T-helper 2 cell treated with Interferon-gamma antibody and Interleukin-4, amounts not matched to agents 5 μg/mL and 100 μg/mL, for 36 hours (primary cell): ENCODE results near the gene GAN.

Source experiments
- DNase-seq: peaks from one replicate; pipeline ENCODE4 v3.0.0; 2021; ENCODE audit warnings: low spot score
- H3K27ac Mint-ChIP-seq: one replicate; pipeline ENCODE4 v1.8.0; 2021; ENCODE audit warnings: mild to moderate bottlenecking, mixed read lengths
- H3K27me3 Mint-ChIP-seq: one replicate; pipeline ENCODE4 v1.8.0; 2021; ENCODE audit warnings: low read depth, mixed read lengths
- H3K36me3 Mint-ChIP-seq: one replicate; pipeline ENCODE4 v1.8.0; 2021; ENCODE audit warnings: low read depth, mixed read lengths
- H3K4me1 Mint-ChIP-seq: one replicate; pipeline ENCODE4 v1.8.0; 2021; ENCODE audit warnings: low read depth, mixed read lengths
- H3K4me3 Mint-ChIP-seq: one replicate; pipeline ENCODE4 v1.8.0; 2022; ENCODE audit warnings: mild to moderate bottlenecking, moderate library complexity, mixed read lengths
- H3K9me3 Mint-ChIP-seq: one replicate; pipeline ENCODE4 v1.8.0; 2021; ENCODE audit warnings: mixed read lengths

Gene GAN

GRCh38 chr16:81353895-81354294, 39.1 kb downstream of the GAN start:
- H3K9me3 Mint-ChIP-seq: no peaks in the 10 kb centered on the region
- no peak overlapping the region for H3K4me3 Mint-ChIP-seq
- H3K27me3 Mint-ChIP-seq: no peaks in the 10 kb centered on the region
- peaks cover 4% of the 10 kb centered on the region for H3K4me1 Mint-ChIP-seq
- no peak overlapping the region for H3K27ac Mint-ChIP-seq
- DNase-seq: no peak
- peaks cover 18% of the 10 kb centered on the region for H3K36me3 Mint-ChIP-seq

GRCh38 chr16:81357711-81358260, 43.0 kb downstream of the GAN start:
- H3K27ac Mint-ChIP-seq: no peak overlapping the region
- no peak for DNase-seq
- H3K36me3 Mint-ChIP-seq: peaks cover 24% of the 10 kb centered on the region
- H3K27me3 Mint-ChIP-seq: no peaks in the 10 kb centered on the region
- H3K9me3 Mint-ChIP-seq: no peaks in the 10 kb centered on the region
- H3K4me3 Mint-ChIP-seq: no peak overlapping the region
- peaks cover 5% of the 10 kb centered on the region for H3K4me1 Mint-ChIP-seq

- Mint-ChIP-seq H3K27me3 (no peaks in the 10 kb centered on the region), H3K27ac (no peak overlapping the region), H3K36me3 (peaks cover 25% of the 10 kb centered on the region), H3K4me1 (peaks cover 1% of the 10 kb centered on the region), H3K9me3 (no peaks in the 10 kb centered on the region), H3K4me3 (no peak overlapping the region)
- no peak for DNase-seq
These were observed 44.1 kb downstream of the GAN start for GRCh38 chr16:81358860-81359259.

- peaks cover 26% of the 10 kb centered on the region for H3K36me3 Mint-ChIP-seq
- H3K9me3 Mint-ChIP-seq: no peaks in the 10 kb centered on the region
- no peaks in the 10 kb centered on the region for H3K27me3 Mint-ChIP-seq
- no peak for DNase-seq
- H3K27ac Mint-ChIP-seq: no peak overlapping the region
- no peak overlapping the region for H3K4me3 Mint-ChIP-seq
- peaks cover 1% of the 10 kb centered on the region for H3K4me1 Mint-ChIP-seq
These were observed 45.4 kb downstream of the GAN start for GRCh38 chr16:81360135-81360534.

- no peaks in the 10 kb centered on the region for H3K27me3 Mint-ChIP-seq
- H3K9me3 Mint-ChIP-seq: no peaks in the 10 kb centered on the region
- H3K27ac Mint-ChIP-seq: no peak overlapping the region
- DNase-seq: no peak
- no peak overlapping the region for H3K4me3 Mint-ChIP-seq
- H3K36me3 Mint-ChIP-seq: peaks cover 15% of the 10 kb centered on the region
- peaks cover 4% of the 10 kb centered on the region for H3K4me1 Mint-ChIP-seq
These were observed 51.0 kb downstream of the GAN start for GRCh38 chr16:81365731-81366130.

- H3K36me3 Mint-ChIP-seq: peaks cover 17% of the 10 kb centered on the region
- H3K27ac Mint-ChIP-seq: no peak overlapping the region
- H3K4me3 Mint-ChIP-seq: no peak overlapping the region
- no peaks in the 10 kb centered on the region for H3K9me3 Mint-ChIP-seq
- H3K27me3 Mint-ChIP-seq: no peaks in the 10 kb centered on the region
- peaks cover 4% of the 10 kb centered on the region for H3K4me1 Mint-ChIP-seq
- DNase-seq: no peak
These were observed 51.7 kb downstream of the GAN start for GRCh38 chr16:81366316-81366932.

GRCh38 chr16:81367821-81368220, 53.1 kb downstream of the GAN start:
- Mint-ChIP-seq H3K27me3 (no peaks in the 10 kb centered on the region), H3K27ac (no peak overlapping the region), H3K4me1 (peaks cover 5% of the 10 kb centered on the region), H3K36me3 (peaks cover 18% of the 10 kb centered on the region), H3K9me3 (no peaks in the 10 kb centered on the region), H3K4me3 (no peak overlapping the region)
- no peak for DNase-seq

- no peak overlapping the region for H3K4me3 Mint-ChIP-seq
- H3K27me3 Mint-ChIP-seq: no peaks in the 10 kb centered on the region
- peaks cover 10% of the 10 kb centered on the region for H3K4me1 Mint-ChIP-seq
- no peaks in the 10 kb centered on the region for H3K9me3 Mint-ChIP-seq
- peaks cover 14% of the 10 kb centered on the region for H3K36me3 Mint-ChIP-seq
- no peak overlapping the region for H3K27ac Mint-ChIP-seq
- DNase-seq: no peak
These were observed 55.2 kb downstream of the GAN start for GRCh38 chr16:81369888-81370504.

- Mint-ChIP-seq H3K9me3 (no peaks in the 10 kb centered on the region), H3K27ac (no peak overlapping the region)
These were observed 56.3 kb downstream of the GAN start for GRCh38 chr16:81371106-81371505.

GRCh38 chr16:81374550-81374949, 59.8 kb downstream of the GAN start:
- H3K9me3 Mint-ChIP-seq: no peaks in the 10 kb centered on the region
- no peak for DNase-seq
- no peaks in the 10 kb centered on the region for H3K27me3 Mint-ChIP-seq
- no peak overlapping the region for H3K27ac Mint-ChIP-seq
- no peak overlapping the region for H3K4me3 Mint-ChIP-seq
- H3K36me3 Mint-ChIP-seq: peaks cover 15% of the 10 kb centered on the region
- peaks cover 10% of the 10 kb centered on the region for H3K4me1 Mint-ChIP-seq

More at GRCh38 chr16:81371106-81371505, 56.3 kb downstream of the GAN start:
- Mint-ChIP-seq H3K27me3 (no peaks in the 10 kb centered on the region), H3K4me1 (peaks cover 10% of the 10 kb centered on the region), H3K36me3 (peaks cover 15% of the 10 kb centered on the region), H3K4me3 (no peak overlapping the region)
- no peak for DNase-seq

GRCh38 chr16:81376880-81377279, 62.1 kb downstream of the GAN start:
- Mint-ChIP-seq H3K4me1 (peaks cover 5% of the 10 kb centered on the region), H3K36me3 (peaks cover 11% of the 10 kb centered on the region), H3K9me3 (no peaks in the 10 kb centered on the region), H3K4me3 (no peak overlapping the region), H3K27ac (no peak overlapping the region), H3K27me3 (no peaks in the 10 kb centered on the region)
- no peak for DNase-seq

- Mint-ChIP-seq H3K27ac (no peak overlapping the region), H3K36me3 (peaks cover 8% of the 10 kb centered on the region), H3K9me3 (no peaks in the 10 kb centered on the region), H3K4me1 (peaks cover 4% of the 10 kb centered on the region), H3K4me3 (no peak overlapping the region), H3K27me3 (no peaks in the 10 kb centered on the region)
- DNase-seq: no peak
These were observed 63.3 kb downstream of the GAN start for GRCh38 chr16:81378049-81378448.

GRCh38 chr16:81380932-81381331, 66.2 kb downstream of the GAN start:
- Mint-ChIP-seq H3K27me3 (no peaks in the 10 kb centered on the region), H3K4me1 (no peaks in the 10 kb centered on the region), H3K4me3 (no peak overlapping the region), H3K9me3 (no peaks in the 10 kb centered on the region), H3K27ac (no peak overlapping the region), H3K36me3 (peaks cover 6% of the 10 kb centered on the region)
- no peak for DNase-seq

- H3K27ac Mint-ChIP-seq: no peak overlapping the region
- no peak overlapping the region for H3K4me3 Mint-ChIP-seq
- no peaks in the 10 kb centered on the region for H3K36me3 Mint-ChIP-seq
- H3K9me3 Mint-ChIP-seq: no peaks in the 10 kb centered on the region
- no peaks in the 10 kb centered on the region for H3K27me3 Mint-ChIP-seq
- DNase-seq: no peak
- no peaks in the 10 kb centered on the region for H3K4me1 Mint-ChIP-seq
These were observed 69.2 kb downstream of the GAN start for GRCh38 chr16:81384006-81384405.
